Astrocyte of the cerebellum (primary cell): ENCODE results near the gene TNFAIP2.

Experiments
- DNase-seq: peaks from one replicate; pipeline ENCODE4 v3.0.0-alpha.2; 2011; ENCODE audit warnings: low read depth
- H3K4me3 ChIP-seq: 2 replicates; pipeline ENCODE4 v1.5.1; 2011; ENCODE audit warnings: mild to moderate bottlenecking, low read depth, low read length, moderate library complexity
- CTCF ChIP-seq: IDR thresholded peaks from 2 replicates; pipeline ENCODE4 v1.5.1; 2012; ENCODE audit warnings: low read length, low read depth, moderate library complexity, mild to moderate bottlenecking; ENCODE audit errors: missing control alignments
- in situ Hi-C: cut with HindIII; loops from 2 replicates; pipeline ENCODE4 v1.10.0; 2017; ENCODE audit warnings: low sequenced_read_pairs

Gene TNFAIP2

GRCh38 chr14:103140316-103141109, 17.3 kb downstream of the TNFAIP2 start:
- TF ChIP-seq CTCF, result no peak
- in situ Hi-C loops, result no loop called here
- DNase-seq, result no peak
- no peak overlapping the region for H3K4me3 ChIP-seq

- TF ChIP-seq CTCF, result peak; percentile 69
- no peak for DNase-seq
- H3K4me3 ChIP-seq, result no peak overlapping the region
- in situ Hi-C loops, result no loop called here
Measured at GRCh38 chr14:103141117-103141796, 18.0 kb downstream of the TNFAIP2 start.

GRCh38 chr14:103142026-103142425, 18.8 kb downstream of the TNFAIP2 start:
- no peak overlapping the region for H3K4me3 ChIP-seq
- in situ Hi-C loops, result no loop called here
- no peak for DNase-seq
- no peak for TF ChIP-seq CTCF

GRCh38 chr14:103142721-103143302, 19.6 kb downstream of the TNFAIP2 start:
- DNase-seq, result no peak
- H3K4me3 ChIP-seq, result no peak overlapping the region
- TF ChIP-seq CTCF, result no peak
- in situ Hi-C loops, result no loop called here

GRCh38 chr14:103143506-103143905, 20.2 kb downstream of the TNFAIP2 start:
- in situ Hi-C loops, result no loop called here
- no peak for TF ChIP-seq CTCF
- no peak for DNase-seq
- H3K4me3 ChIP-seq, result no peak overlapping the region

- no peak for DNase-seq
- in situ Hi-C loops, result no loop called here
- H3K4me3 ChIP-seq, result no peak overlapping the region
- TF ChIP-seq CTCF, result no peak
Measured at GRCh38 chr14:103144085-103144484, 20.8 kb downstream of the TNFAIP2 start.
